H1 (cell line): Measurements from ENCODE around the gene LAMP5. TPM values are rescaled to one million over a fixed set of nuclear protein-coding genes. Genes with fewer than 3 reads are reported as not detected.

Experiments used
- ASH2L ChIP-seq: fragments of 200-600, 300-600 bp; sonication (generic); IDR thresholded peaks from one replicate; pipeline ENCODE4 v1.7.1; 2017; ENCODE audit warnings: low read length
- CBX5 ChIP-seq: fragments of 300-800, 300-1000 bp; sonication (generic); IDR thresholded peaks from 2 replicates; pipeline ENCODE4 v1.7.1; 2016; ENCODE audit warnings: antibody characterized with exemption, low read length, low read depth
- CBX8 ChIP-seq: fragments of 300-800, 300-1000 bp; sonication (generic); IDR thresholded peaks from 2 replicates; pipeline ENCODE4 v1.7.1; 2016; ENCODE audit warnings: low read depth, low read length, borderline replicate concordance
- CEBPB ChIP-seq: IDR thresholded peaks from 2 replicates; pipeline ENCODE4 v1.6.1; 2012; ENCODE audit warnings: low read depth, low read length
- EZH2 ChIP-seq: fragments of 200-600 bp; sonication (generic); IDR thresholded peaks from 2 replicates; pipeline ENCODE4 v1.7.1; 2012; ENCODE audit warnings: low read depth, mild to moderate bottlenecking, moderate library complexity, low read length, inconsistent platforms; ENCODE audit not compliant: severe bottlenecking
- GTF2F1 ChIP-seq: IDR thresholded peaks from 2 replicates; pipeline ENCODE4 v1.6.1; 2012; ENCODE audit warnings: low read depth, low read length, improper control_type of control experiment, borderline replicate concordance
- HDAC2 ChIP-seq, 2 experiments: fragments of 300-600 bp in 1 of 2; sonication (generic) in 1 of 2; IDR thresholded peaks; 2 replicates each; pipeline ENCODE4 v1.6.1; 2011 to 2012; ENCODE audit warnings: low read depth in 2 of 2, low read length in 2 of 2, mild to moderate bottlenecking in 2 of 2, moderate library complexity in 2 of 2, borderline replicate concordance in 1 of 2, inconsistent platforms in 1 of 2
- PHF8 ChIP-seq: fragments of 200-600 bp; sonication (generic); conservative IDR thresholded peaks from 2 replicates; pipeline ENCODE4 v1.7.1; 2012; ENCODE audit warnings: low read depth, mild to moderate bottlenecking, inconsistent platforms, low read length, moderate library complexity
- RFX5 ChIP-seq: IDR thresholded peaks from 2 replicates; pipeline ENCODE4 v1.6.1; 2011; ENCODE audit warnings: low read depth, low read length, improper control_type of control experiment, borderline replicate concordance
- RXRA ChIP-seq: IDR thresholded peaks from 2 replicates; pipeline ENCODE4 v1.6.1; 2011; ENCODE audit warnings: low read depth, mild to moderate bottlenecking, low read length, moderate library complexity; ENCODE audit not compliant: insufficient read depth
- SP1 ChIP-seq: IDR thresholded peaks from 2 replicates; pipeline ENCODE4 v1.6.1; 2011; ENCODE audit warnings: low read depth, low read length
- SUZ12 ChIP-seq: fragments of 200-600 bp; sonication (generic); IDR thresholded peaks from 2 replicates; pipeline ENCODE4 v1.6.1; 2012; ENCODE audit warnings: mild to moderate bottlenecking, inconsistent platforms, low read length, moderate library complexity, mixed read lengths
- TCF12 ChIP-seq: IDR thresholded peaks from 2 replicates; pipeline ENCODE4 v1.6.1; 2011; ENCODE audit warnings: low read depth, mild to moderate bottlenecking, low read length
- polyA plus RNA-seq, 7 experiments: library from polyadenylated mRNA; depleted of rRNA in 3 of 7; stranded (reverse) in 5 of 7; unstranded in 2 of 7; fragments of >200 nt in 5 of 7; fragments of 200-250 nt in 2 of 7; gene quantifications; 1 replicate in 5 of 7; 2 replicates in 1 of 7; 4 replicates in 1 of 7; pipeline versions ENCODE4 v1.2.1 to v1.2.3, GENCODE V29; 2011 to 2013; ENCODE audit warnings: missing spikeins in 2 of 7, mixed read lengths in 2 of 7
- total RNA-seq: library from RNA; stranded (reverse); fragmentation: NEBNext Ultra II Directional; extraction: Animal tissue kit (Norgen Biotek cat#: 25700); gene quantifications from 2 replicates; pipeline ENCODE4 v1.2.1, GENCODE V29; 2021
- TF ChIP-seq, protein P1 (sequence below): IDR thresholded peaks from 2 replicates; pipeline ENCODE4 v1.6.1; 2012; ENCODE audit warnings: inconsistent platforms

The LAMP5 gene
- total and polyA plus RNA-seq, 2 of the 8 experiments (the other 6 are each of a cell fraction or from before 2014, with no cell fraction given) = 0.22 to 1.9 TPM

GRCh38 chr20:9516234-9516871 lies 2.0 kb downstream of the LAMP5 start (continued):
- no peak for TF ChIP-seq TCF12
- peak; percentile 97 for TF ChIP-seq SUZ12
- TF ChIP-seq, protein P1, sequence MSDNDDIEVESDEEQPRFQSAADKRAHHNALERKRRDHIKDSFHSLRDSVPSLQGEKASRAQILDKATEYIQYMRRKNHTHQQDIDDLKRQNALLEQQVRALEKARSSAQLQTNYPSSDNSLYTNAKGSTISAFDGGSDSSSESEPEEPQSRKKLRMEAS = 0 out of 2 replicates have a peak, but pooled peaks have one; percentile 9
- TF ChIP-seq CBX8 = no peak
- no peak for TF ChIP-seq RFX5
- TF ChIP-seq GTF2F1 = no peak
- TF ChIP-seq ASH2L = peak; percentile 38
- TF ChIP-seq EZH2 = peak; percentile 95
- no peak for TF ChIP-seq CBX5
- no peak for TF ChIP-seq SP1
- TF ChIP-seq RXRA = no peak
- no peak for TF ChIP-seq HDAC2 (IDR thresholded peaks at IDR 0.05; ENCODE audit: borderline replicate concordance in 1 of 2, low read depth in 2 of 2, low read length in 2 of 2)
- TF ChIP-seq PHF8 = 0 out of 2 replicates have a peak, but pooled peaks have one; percentile 8
- TF ChIP-seq CEBPB = no peak
